Endothelial cell of umbilical vein (primary cell): ENCODE measurements around the gene CEBPA.

Experiments used
- JUN ChIP-seq: IDR thresholded peaks from 2 replicates; pipeline ENCODE4 v1.6.1; 2011; ENCODE audit warnings: borderline replicate concordance, low read depth; ENCODE audit not compliant: insufficient read length, insufficient read depth
- MYC ChIP-seq: IDR thresholded peaks from one replicate; pipeline ENCODE4 v1.6.1; 2011; ENCODE audit warnings: mild to moderate bottlenecking, low read depth, low read length
- POLR2AphosphoS5 ChIP-seq: IDR thresholded peaks from 2 replicates; pipeline ENCODE4 v1.6.1; 2012; ENCODE audit warnings: low read depth, mild to moderate bottlenecking, control low read depth, low read length, moderate library complexity; ENCODE audit not compliant: insufficient read depth
- TF ChIP-seq, protein P1 (sequence below), 2 donors: IDR thresholded peaks; 1 replicate in 1 of 2; 2 replicates in 1 of 2; pipeline ENCODE4 v1.5.1; 2011; ENCODE audit warnings: low read length in 2 of 2, mild to moderate bottlenecking in 2 of 2, moderate library complexity in 2 of 2, control low read depth in 1 of 2, inconsistent platforms in 1 of 2, low read depth in 1 of 2; ENCODE audit not compliant: insufficient read depth in 1 of 2; ENCODE audit errors: extremely low read depth in 1 of 2
- TF ChIP-seq, protein P2 (sequence below): IDR thresholded peaks from 2 replicates; pipeline ENCODE4 v1.6.1; 2011; ENCODE audit not compliant: insufficient read depth, insufficient read length

DNA sequence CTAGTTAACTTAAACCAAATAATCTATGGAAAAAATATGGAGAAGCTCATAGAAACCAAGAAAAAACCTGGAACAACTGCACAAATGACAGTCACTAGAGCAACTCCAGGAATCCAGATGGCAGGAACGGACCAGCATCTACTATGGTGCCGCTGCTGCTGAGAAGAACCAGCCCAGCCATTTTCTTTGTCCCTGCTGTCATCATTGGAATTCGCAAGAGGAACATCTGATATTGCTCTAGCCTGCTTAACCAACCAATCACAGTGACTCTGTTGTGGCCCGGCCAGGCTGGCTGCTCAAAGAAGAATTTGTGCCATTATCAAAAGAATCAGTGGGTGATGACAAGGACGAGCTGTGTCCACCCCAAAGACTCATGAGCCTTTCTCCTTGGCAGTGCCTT is 33.1 kb upstream of the CEBPA start:
- TF ChIP-seq JUN, result no peak
- TF ChIP-seq, protein P1, sequence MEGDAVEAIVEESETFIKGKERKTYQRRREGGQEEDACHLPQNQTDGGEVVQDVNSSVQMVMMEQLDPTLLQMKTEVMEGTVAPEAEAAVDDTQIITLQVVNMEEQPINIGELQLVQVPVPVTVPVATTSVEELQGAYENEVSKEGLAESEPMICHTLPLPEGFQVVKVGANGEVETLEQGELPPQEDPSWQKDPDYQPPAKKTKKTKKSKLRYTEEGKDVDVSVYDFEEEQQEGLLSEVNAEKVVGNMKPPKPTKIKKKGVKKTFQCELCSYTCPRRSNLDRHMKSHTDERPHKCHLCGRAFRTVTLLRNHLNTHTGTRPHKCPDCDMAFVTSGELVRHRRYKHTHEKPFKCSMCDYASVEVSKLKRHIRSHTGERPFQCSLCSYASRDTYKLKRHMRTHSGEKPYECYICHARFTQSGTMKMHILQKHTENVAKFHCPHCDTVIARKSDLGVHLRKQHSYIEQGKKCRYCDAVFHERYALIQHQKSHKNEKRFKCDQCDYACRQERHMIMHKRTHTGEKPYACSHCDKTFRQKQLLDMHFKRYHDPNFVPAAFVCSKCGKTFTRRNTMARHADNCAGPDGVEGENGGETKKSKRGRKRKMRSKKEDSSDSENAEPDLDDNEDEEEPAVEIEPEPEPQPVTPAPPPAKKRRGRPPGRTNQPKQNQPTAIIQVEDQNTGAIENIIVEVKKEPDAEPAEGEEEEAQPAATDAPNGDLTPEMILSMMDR (IDR thresholded peaks at IDR 0.05; ENCODE audit: extremely low read depth in 1 of 2, insufficient read depth in 1 of 2, low read depth in 1 of 2, low read length in 2 of 2), result no peak
- no peak for TF ChIP-seq MYC
- TF ChIP-seq, protein P2, sequence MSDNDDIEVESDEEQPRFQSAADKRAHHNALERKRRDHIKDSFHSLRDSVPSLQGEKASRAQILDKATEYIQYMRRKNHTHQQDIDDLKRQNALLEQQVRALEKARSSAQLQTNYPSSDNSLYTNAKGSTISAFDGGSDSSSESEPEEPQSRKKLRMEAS, result no peak
- TF ChIP-seq POLR2AphosphoS5, result no peak
